GM19328 (cell line): ENCODE results near the gene ATPAF1.
"Not testable (repeated sequence)": the region's sequence is repeated elsewhere in the genome, so short reads cannot be mapped to it uniquely, and the experiment has no call there.

Experiments
- ATAC-seq: cut with Tn5 transposase; IDR thresholded peaks from one replicate; pipeline ENCODE4 v1.9.1; 2021; ENCODE audit warnings: mild to moderate bottlenecking, moderate library complexity; ENCODE audit not compliant: unreplicated experiment

ATPAF1 gene

GRCh38 chr1:46651152-46651551, 17.0 kb downstream of the ATPAF1 start:
- not testable (repeated sequence) for ATAC-seq

- no peak for ATAC-seq
Observed at GRCh38 chr1:46650491-46650890, 17.7 kb downstream of the ATPAF1 start.

- ATAC-seq: no peak
Observed at GRCh38 chr1:46649764-46650163, 18.4 kb downstream of the ATPAF1 start.

- no peak for ATAC-seq
Observed at GRCh38 chr1:46647611-46648010, 20.6 kb downstream of the ATPAF1 start.

- no peak for ATAC-seq
Observed at GRCh38 chr1:46646844-46647243, 21.3 kb downstream of the ATPAF1 start.

GRCh38 chr1:46646331-46646730, 21.8 kb downstream of the ATPAF1 start:
- no peak for ATAC-seq

- ATAC-seq: no peak
Observed at GRCh38 chr1:46645815-46646214, 22.3 kb downstream of the ATPAF1 start.

GRCh38 chr1:46643368-46643775, 24.8 kb downstream of the ATPAF1 start:
- no peak for ATAC-seq

- ATAC-seq: no peak
Observed at GRCh38 chr1:46642115-46642680, 26.0 kb downstream of the ATPAF1 start.

GRCh38 chr1:46639547-46639946, 28.6 kb downstream of the ATPAF1 start:
- no peak for ATAC-seq

GRCh38 chr1:46638921-46639320, 29.2 kb downstream of the ATPAF1 start:
- ATAC-seq: no peak

GRCh38 chr1:46637444-46638083, 30.6 kb downstream of the ATPAF1 start:
- ATAC-seq: no peak

GRCh38 chr1:46635205-46635604, 33.0 kb downstream of the ATPAF1 start:
- no peak for ATAC-seq

- ATAC-seq: no peak
Observed at GRCh38 chr1:46630719-46631118, 37.4 kb downstream of the ATPAF1 start.

- no peak for ATAC-seq
Observed at GRCh38 chr1:46623743-46624644, 44.2 kb downstream of the ATPAF1 start.

- ATAC-seq: no peak
Observed at GRCh38 chr1:46622344-46622743, 45.8 kb downstream of the ATPAF1 start.

GRCh38 chr1:46621930-46622329, 46.2 kb downstream of the ATPAF1 start:
- no peak for ATAC-seq

- ATAC-seq: no peak
Observed at GRCh38 chr1:46619656-46620258, 48.4 kb downstream of the ATPAF1 start.

GRCh38 chr1:46618754-46619415, 49.3 kb downstream of the ATPAF1 start:
- no peak for ATAC-seq

GRCh38 chr1:46617833-46618232, 50.3 kb downstream of the ATPAF1 start:
- ATAC-seq: no peak
